ENCODE data around the gene PCP4.

GRCh38 chr21:39923476-39923875 is 56.2 kb downstream of the PCP4 start:
- TF ChIP-seq POLR2A (IDR thresholded peaks at IDR 0.05) (no peak), EP300 (IDR thresholded peaks at IDR 0.05) (no peak)
